Spleen (tissue), 7 donors: ENCODE measurements around the gene GNS.

Source experiments
- POLR2A ChIP-seq, 3 donors: fragments of 450-650 bp; IDR thresholded peaks; one replicate each; pipeline ENCODE4 v1.5.1; 2017; ENCODE audit warnings: antibody characterized with exemption in 3 of 3, mild to moderate bottlenecking in 1 of 3
- POLR2AphosphoS5 ChIP-seq, 3 donors: sonication (generic); formaldehyde crosslinking; IDR thresholded peaks; one replicate each; pipeline ENCODE4 v1.5.1; 2017; ENCODE audit warnings: antibody characterized with exemption in 3 of 3
- TF ChIP-seq, protein P1 (sequence below), 11 experiments: fragments of 200-600 bp in 7 of 11; fragments of 450-650 bp in 4 of 11; sonication (generic) in 4 of 11; IDR thresholded peaks in 8 of 11; conservative IDR thresholded peaks in 3 of 11; 1 replicate in 7 of 11; 2 replicates in 4 of 11; pipeline versions ENCODE4 v1.4.0 to v1.8.0; 2016 to 2021; ENCODE audit warnings: antibody characterized with exemption in 11 of 11, inconsistent platforms in 4 of 11, mild to moderate bottlenecking in 1 of 11
- donor health status: DM: no; HTN: no; CAD: no; lungs with moderate emphysema.
- donor health status: DM: no; HTN: no; CAD: no.
- donor health status: DM: no; HTN: no; CAD: no.

- TF ChIP-seq, protein P1, sequence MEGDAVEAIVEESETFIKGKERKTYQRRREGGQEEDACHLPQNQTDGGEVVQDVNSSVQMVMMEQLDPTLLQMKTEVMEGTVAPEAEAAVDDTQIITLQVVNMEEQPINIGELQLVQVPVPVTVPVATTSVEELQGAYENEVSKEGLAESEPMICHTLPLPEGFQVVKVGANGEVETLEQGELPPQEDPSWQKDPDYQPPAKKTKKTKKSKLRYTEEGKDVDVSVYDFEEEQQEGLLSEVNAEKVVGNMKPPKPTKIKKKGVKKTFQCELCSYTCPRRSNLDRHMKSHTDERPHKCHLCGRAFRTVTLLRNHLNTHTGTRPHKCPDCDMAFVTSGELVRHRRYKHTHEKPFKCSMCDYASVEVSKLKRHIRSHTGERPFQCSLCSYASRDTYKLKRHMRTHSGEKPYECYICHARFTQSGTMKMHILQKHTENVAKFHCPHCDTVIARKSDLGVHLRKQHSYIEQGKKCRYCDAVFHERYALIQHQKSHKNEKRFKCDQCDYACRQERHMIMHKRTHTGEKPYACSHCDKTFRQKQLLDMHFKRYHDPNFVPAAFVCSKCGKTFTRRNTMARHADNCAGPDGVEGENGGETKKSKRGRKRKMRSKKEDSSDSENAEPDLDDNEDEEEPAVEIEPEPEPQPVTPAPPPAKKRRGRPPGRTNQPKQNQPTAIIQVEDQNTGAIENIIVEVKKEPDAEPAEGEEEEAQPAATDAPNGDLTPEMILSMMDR (IDR thresholded peaks at IDR 0.05 in 8 of 11, conservative IDR thresholded peaks at IDR 0.05 in 3 of 11), result no peak
- no peak for TF ChIP-seq POLR2AphosphoS5 (IDR thresholded peaks at IDR 0.05)
- TF ChIP-seq POLR2A (IDR thresholded peaks at IDR 0.05), result no peak
These were observed 40.6 kb downstream of the GNS start for GRCh38 chr12:64718649-64719048.
